Muscle layer of colon (tissue), 2 donors: Measurements from ENCODE around the gene MTUS2.

ENCODE experiments used
- H3K27ac ChIP-seq: one replicate; pipeline ENCODE4 v1.7.0; 2013; ENCODE audit warnings: low read depth, mild to moderate bottlenecking, low read length, moderate library complexity
- H3K27me3 ChIP-seq, 2 donors: one replicate each; pipeline ENCODE4 v1.7.0; 2013; ENCODE audit warnings: low read length in 2 of 2, mild to moderate bottlenecking in 2 of 2; ENCODE audit not compliant: insufficient read depth in 2 of 2, control insufficient read depth in 1 of 2
- H3K36me3 ChIP-seq: one replicate; pipeline ENCODE4 v1.7.0; 2013; ENCODE audit warnings: mild to moderate bottlenecking, low read length; ENCODE audit not compliant: insufficient read depth
- H3K4me1 ChIP-seq: one replicate; pipeline ENCODE4 v1.7.0; 2013; ENCODE audit warnings: mild to moderate bottlenecking, low read length; ENCODE audit not compliant: insufficient read depth
- H3K4me3 ChIP-seq, 2 donors: one replicate each; pipeline ENCODE4 v1.7.0; 2013; ENCODE audit warnings: low read length in 2 of 2, low read depth in 1 of 2, mild to moderate bottlenecking in 1 of 2, moderate library complexity in 1 of 2
- H3K9ac ChIP-seq: one replicate; pipeline ENCODE4 v1.7.0; 2013; ENCODE audit warnings: low read length
- H3K9me3 ChIP-seq: one replicate; pipeline ENCODE4 v1.7.0; 2013; ENCODE audit warnings: mild to moderate bottlenecking, low read length
- donor health status: abdominal sarcoma.
- donor health status: Adenocarcinoma of cecum.

The MTUS2 gene

GRCh38 chr13:29464105-29464679 is 644.1 kb downstream of the MTUS2 start:
- Histone ChIP-seq H3K9me3 (no peaks in the 10 kb centered on the region), H3K27ac (no peak overlapping the region), H3K9ac (no peak overlapping the region), H3K4me1 (peaks cover 14% of the 10 kb centered on the region), H3K36me3 (no peaks in the 10 kb centered on the region), H3K4me3 (no peak overlapping the region), H3K27me3 (no peaks in the 10 kb centered on the region)

- Histone ChIP-seq H3K27ac (no peak overlapping the region), H3K27me3 (no peaks in the 10 kb centered on the region), H3K4me1 (peaks cover 14% of the 10 kb centered on the region), H3K9me3 (no peaks in the 10 kb centered on the region), H3K9ac (no peak overlapping the region), H3K4me3 (no peak overlapping the region), H3K36me3 (no peaks in the 10 kb centered on the region)
Observed at GRCh38 chr13:29465741-29466293, 645.7 kb downstream of the MTUS2 start.

- no peak overlapping the region for H3K27ac ChIP-seq
- no peaks in the 10 kb centered on the region for H3K4me1 ChIP-seq
- H3K36me3 ChIP-seq = no peaks in the 10 kb centered on the region
- H3K4me3 ChIP-seq = no peak overlapping the region
- no peak overlapping the region for H3K9ac ChIP-seq
- H3K27me3 ChIP-seq = no peaks in the 10 kb centered on the region
- no peaks in the 10 kb centered on the region for H3K9me3 ChIP-seq
Observed at GRCh38 chr13:29471551-29471950, 651.4 kb downstream of the MTUS2 start.

- H3K27me3 ChIP-seq = no peaks in the 10 kb centered on the region
- no peak overlapping the region for H3K4me3 ChIP-seq
- H3K4me1 ChIP-seq = no peaks in the 10 kb centered on the region
- H3K9ac ChIP-seq = no peak overlapping the region
- H3K36me3 ChIP-seq = no peaks in the 10 kb centered on the region
- H3K9me3 ChIP-seq = no peaks in the 10 kb centered on the region
- no peak overlapping the region for H3K27ac ChIP-seq
Observed at GRCh38 chr13:29472332-29472961, 652.3 kb downstream of the MTUS2 start.

- H3K9ac ChIP-seq = no peak overlapping the region
- no peaks in the 10 kb centered on the region for H3K36me3 ChIP-seq
- no peaks in the 10 kb centered on the region for H3K4me1 ChIP-seq
- H3K27ac ChIP-seq = no peak overlapping the region
- H3K4me3 ChIP-seq = no peak overlapping the region
- no peaks in the 10 kb centered on the region for H3K27me3 ChIP-seq
- no peaks in the 10 kb centered on the region for H3K9me3 ChIP-seq
Observed at GRCh38 chr13:29473166-29473565, 653.0 kb downstream of the MTUS2 start.

GRCh38 chr13:29474991-29475390 is 654.9 kb downstream of the MTUS2 start:
- H3K27me3 ChIP-seq = no peaks in the 10 kb centered on the region
- no peaks in the 10 kb centered on the region for H3K4me1 ChIP-seq

GRCh38 chr13:29476046-29476445 is 655.9 kb downstream of the MTUS2 start:
- no peaks in the 10 kb centered on the region for H3K4me1 ChIP-seq
- H3K9me3 ChIP-seq = no peaks in the 10 kb centered on the region
- no peak overlapping the region for H3K4me3 ChIP-seq
- no peak overlapping the region for H3K9ac ChIP-seq
- H3K36me3 ChIP-seq = no peaks in the 10 kb centered on the region
- no peak overlapping the region for H3K27ac ChIP-seq
- no peaks in the 10 kb centered on the region for H3K27me3 ChIP-seq

More at GRCh38 chr13:29474991-29475390, 654.9 kb downstream of the MTUS2 start:
- no peak overlapping the region for H3K27ac ChIP-seq
- H3K36me3 ChIP-seq = no peaks in the 10 kb centered on the region
- no peak overlapping the region for H3K4me3 ChIP-seq
- no peak overlapping the region for H3K9ac ChIP-seq
- no peaks in the 10 kb centered on the region for H3K9me3 ChIP-seq

GRCh38 chr13:29479716-29480492 is 659.8 kb downstream of the MTUS2 start:
- H3K4me3 ChIP-seq = no peak overlapping the region
- H3K9me3 ChIP-seq = no peaks in the 10 kb centered on the region

GRCh38 chr13:29480893-29481525 is 660.9 kb downstream of the MTUS2 start:
- no peaks in the 10 kb centered on the region for H3K36me3 ChIP-seq

More at GRCh38 chr13:29479716-29480492, 659.8 kb downstream of the MTUS2 start:
- Histone ChIP-seq H3K4me1 (no peaks in the 10 kb centered on the region), H3K9ac (no peak overlapping the region), H3K27me3 (no peaks in the 10 kb centered on the region), H3K36me3 (no peaks in the 10 kb centered on the region), H3K27ac (no peak overlapping the region)

GRCh38 chr13:29481603-29482002 is 661.5 kb downstream of the MTUS2 start:
- Histone ChIP-seq H3K27me3 (no peaks in the 10 kb centered on the region), H3K9me3 (no peaks in the 10 kb centered on the region), H3K27ac (no peak overlapping the region), H3K9ac (no peak overlapping the region), H3K4me1 (no peaks in the 10 kb centered on the region), H3K4me3 (no peak overlapping the region), H3K36me3 (no peaks in the 10 kb centered on the region)

More at GRCh38 chr13:29480893-29481525, 660.9 kb downstream of the MTUS2 start:
- Histone ChIP-seq H3K27ac (no peak overlapping the region), H3K27me3 (no peaks in the 10 kb centered on the region), H3K9me3 (no peaks in the 10 kb centered on the region), H3K4me1 (no peaks in the 10 kb centered on the region), H3K4me3 (no peak overlapping the region), H3K9ac (no peak overlapping the region)

- Histone ChIP-seq H3K9ac (no peak overlapping the region), H3K27me3 (no peaks in the 10 kb centered on the region), H3K4me1 (no peaks in the 10 kb centered on the region)
Observed at GRCh38 chr13:29482504-29482903, 662.4 kb downstream of the MTUS2 start.

More at GRCh38 chr13:29482504-29482903, 662.4 kb downstream of the MTUS2 start:
- no peaks in the 10 kb centered on the region for H3K36me3 ChIP-seq
- no peak overlapping the region for H3K27ac ChIP-seq
- no peaks in the 10 kb centered on the region for H3K9me3 ChIP-seq
- H3K4me3 ChIP-seq = no peak overlapping the region
